ENCODE results near the gene SLC7A14.

Gene SLC7A14

GRCh38 chr3:170508839-170509238 is 77.0 kb downstream of the SLC7A14 start:
- no peak overlapping the region for H3K4me3 ChIP-seq (ENCODE audit: low read depth, low read length)
- TF ChIP-seq POLR2A (IDR thresholded peaks at IDR 0.05; ENCODE audit: extremely low read depth, insufficient read length) (no peak), MYC (IDR thresholded peaks at IDR 0.05; ENCODE audit: low read depth, low read length) (no peak), CTCF (IDR thresholded peaks at IDR 0.05; ENCODE audit: low read depth, low read length) (no peak)
- DNase-seq (ENCODE audit: low read depth) = no peak

GRCh38 chr3:170508291-170508690 is 77.6 kb downstream of the SLC7A14 start:
- no peak for DNase-seq (ENCODE audit: low read depth)
- no peak for TF ChIP-seq MAX (IDR thresholded peaks at IDR 0.05; ENCODE audit: low read depth, low read length)
- no peak for TF ChIP-seq CTCF (IDR thresholded peaks at IDR 0.05; ENCODE audit: low read depth, low read length)
- TF ChIP-seq MYC (IDR thresholded peaks at IDR 0.05; ENCODE audit: low read depth, low read length) = no peak
- H3K4me3 ChIP-seq (ENCODE audit: low read depth, low read length) = no peak overlapping the region

- DNase-seq (ENCODE audit: low read depth) = no peak
- H3K4me3 ChIP-seq (ENCODE audit: low read depth, low read length) = no peak overlapping the region
- TF ChIP-seq MAX (IDR thresholded peaks at IDR 0.05; ENCODE audit: low read depth, low read length) (no peak), CTCF (IDR thresholded peaks at IDR 0.05; ENCODE audit: low read depth, low read length) (no peak), POLR2A (IDR thresholded peaks at IDR 0.05; ENCODE audit: extremely low read depth, insufficient read length) (no peak), MYC (IDR thresholded peaks at IDR 0.05; ENCODE audit: low read depth, low read length) (no peak)
Measured at GRCh38 chr3:170507063-170507462, 78.8 kb downstream of the SLC7A14 start.

GRCh38 chr3:170506556-170506955 is 79.3 kb downstream of the SLC7A14 start:
- no peak overlapping the region for H3K4me3 ChIP-seq (ENCODE audit: low read depth, low read length)
- TF ChIP-seq CTCF (IDR thresholded peaks at IDR 0.05; ENCODE audit: low read depth, low read length) = no peak
- no peak for TF ChIP-seq MYC (IDR thresholded peaks at IDR 0.05; ENCODE audit: low read depth, low read length)
- TF ChIP-seq POLR2A (IDR thresholded peaks at IDR 0.05; ENCODE audit: extremely low read depth, insufficient read length) = no peak
- no peak for TF ChIP-seq MAX (IDR thresholded peaks at IDR 0.05; ENCODE audit: low read depth, low read length)
- no peak for DNase-seq (ENCODE audit: low read depth)

- DNase-seq (ENCODE audit: low read depth) = no peak
- TF ChIP-seq MYC (IDR thresholded peaks at IDR 0.05; ENCODE audit: low read depth, low read length) (no peak), CTCF (IDR thresholded peaks at IDR 0.05; ENCODE audit: low read depth, low read length) (no peak), MAX (IDR thresholded peaks at IDR 0.05; ENCODE audit: low read depth, low read length) (no peak), POLR2A (IDR thresholded peaks at IDR 0.05; ENCODE audit: extremely low read depth, insufficient read length) (no peak)
- no peak overlapping the region for H3K4me3 ChIP-seq (ENCODE audit: low read depth, low read length)
Measured at GRCh38 chr3:170502297-170502696, 83.6 kb downstream of the SLC7A14 start.

- TF ChIP-seq CTCF (IDR thresholded peaks at IDR 0.05; ENCODE audit: low read depth, low read length) = no peak
- no peak for TF ChIP-seq MAX (IDR thresholded peaks at IDR 0.05; ENCODE audit: low read depth, low read length)
- no peak for TF ChIP-seq MYC (IDR thresholded peaks at IDR 0.05; ENCODE audit: low read depth, low read length)
- TF ChIP-seq POLR2A (IDR thresholded peaks at IDR 0.05; ENCODE audit: extremely low read depth, insufficient read length) = no peak
- no peak for DNase-seq (ENCODE audit: low read depth)
Measured at GRCh38 chr3:170500995-170501394, 84.9 kb downstream of the SLC7A14 start.

More at GRCh38 chr3:170500995-170501394, 84.9 kb downstream of the SLC7A14 start:
- no peak overlapping the region for H3K4me3 ChIP-seq (ENCODE audit: low read depth, low read length)

All from NB4 (cell line).